Glutamatergic neuron (in vitro differentiated cells): Measurements from ENCODE around the gene ENO4. TPM values are rescaled to one million over a fixed set of nuclear protein-coding genes. Genes with fewer than 3 reads are reported as not detected.

Source experiments
- DNase-seq: peaks from one replicate; pipeline ENCODE4 v3.0.0; 2022
- H3K27ac Mint-ChIP-seq: one replicate; pipeline ENCODE4 v1.8.0; 2020; ENCODE audit warnings: mild to moderate bottlenecking, mixed read lengths, inconsistent platforms; ENCODE audit not compliant: unreplicated experiment
- H3K27me3 Mint-ChIP-seq: one replicate; pipeline ENCODE4 v1.8.0; 2020; ENCODE audit warnings: mild to moderate bottlenecking, moderate library complexity, mixed read lengths, inconsistent platforms; ENCODE audit not compliant: unreplicated experiment
- H3K36me3 Mint-ChIP-seq: one replicate; pipeline ENCODE4 v1.8.0; 2020; ENCODE audit warnings: mild to moderate bottlenecking, mixed read lengths, inconsistent platforms; ENCODE audit not compliant: unreplicated experiment
- H3K4me1 Mint-ChIP-seq: one replicate; pipeline ENCODE4 v1.8.0; 2020; ENCODE audit warnings: mild to moderate bottlenecking, low read depth, mixed read lengths, inconsistent platforms; ENCODE audit not compliant: unreplicated experiment
- H3K4me3 Mint-ChIP-seq: one replicate; pipeline ENCODE4 v1.8.0; 2020; ENCODE audit warnings: mild to moderate bottlenecking, mixed read lengths, inconsistent platforms; ENCODE audit not compliant: unreplicated experiment
- H3K9me3 Mint-ChIP-seq: one replicate; pipeline ENCODE4 v1.8.0; 2020; ENCODE audit warnings: mild to moderate bottlenecking, moderate library complexity, mixed read lengths, inconsistent platforms; ENCODE audit not compliant: unreplicated experiment
- total RNA-seq: library from RNA; stranded (reverse); fragmentation: NEBNext Ultra II Directional; extraction: Animal tissue kit (Norgen Biotek cat#: 25700); gene quantifications from one replicate; pipeline ENCODE4 v1.2.1, GENCODE V29; 2021; ENCODE audit not compliant: unreplicated experiment
- TF ChIP-seq, protein P1 (sequence below): fragments of 200-600 bp; sonication (generic); IDR thresholded peaks from one replicate; pipeline ENCODE4 v1.5.0; 2021; ENCODE audit not compliant: partially characterized antibody, unreplicated experiment

ENO4 gene
- total RNA-seq, 1 donor from 2014 or later: 1.3 TPM

DNA sequence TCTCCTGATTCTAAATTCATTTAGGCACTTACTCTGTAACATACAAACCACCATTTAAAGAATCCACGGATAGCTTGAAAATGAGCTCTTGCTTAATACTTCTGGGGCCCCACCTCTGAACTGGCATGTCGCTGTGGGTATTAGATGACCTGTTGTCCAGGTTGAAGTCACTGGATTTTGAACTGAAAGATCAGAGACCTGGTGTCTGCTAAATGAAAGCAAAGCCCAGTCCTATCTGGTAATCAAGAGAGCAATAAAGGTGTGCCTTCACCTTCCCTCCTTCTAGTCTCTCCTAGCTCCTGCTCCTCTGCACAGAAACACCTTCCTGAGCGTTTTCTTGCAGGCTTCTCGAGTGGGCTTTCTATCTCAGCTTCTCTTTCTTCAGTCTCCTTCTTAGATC, 4.4 kb downstream of the ENO4 start:
- Mint-ChIP-seq H3K4me1 (peaks cover under 1% of the 10 kb centered on the region), H3K27ac (no peak overlapping the region), H3K4me3 (no peak overlapping the region), H3K36me3 (peaks cover 5% of the 10 kb centered on the region), H3K9me3 (peaks cover 7% of the 10 kb centered on the region), H3K27me3 (peaks cover 1% of the 10 kb centered on the region)
- no peak for DNase-seq
- TF ChIP-seq, protein P1, sequence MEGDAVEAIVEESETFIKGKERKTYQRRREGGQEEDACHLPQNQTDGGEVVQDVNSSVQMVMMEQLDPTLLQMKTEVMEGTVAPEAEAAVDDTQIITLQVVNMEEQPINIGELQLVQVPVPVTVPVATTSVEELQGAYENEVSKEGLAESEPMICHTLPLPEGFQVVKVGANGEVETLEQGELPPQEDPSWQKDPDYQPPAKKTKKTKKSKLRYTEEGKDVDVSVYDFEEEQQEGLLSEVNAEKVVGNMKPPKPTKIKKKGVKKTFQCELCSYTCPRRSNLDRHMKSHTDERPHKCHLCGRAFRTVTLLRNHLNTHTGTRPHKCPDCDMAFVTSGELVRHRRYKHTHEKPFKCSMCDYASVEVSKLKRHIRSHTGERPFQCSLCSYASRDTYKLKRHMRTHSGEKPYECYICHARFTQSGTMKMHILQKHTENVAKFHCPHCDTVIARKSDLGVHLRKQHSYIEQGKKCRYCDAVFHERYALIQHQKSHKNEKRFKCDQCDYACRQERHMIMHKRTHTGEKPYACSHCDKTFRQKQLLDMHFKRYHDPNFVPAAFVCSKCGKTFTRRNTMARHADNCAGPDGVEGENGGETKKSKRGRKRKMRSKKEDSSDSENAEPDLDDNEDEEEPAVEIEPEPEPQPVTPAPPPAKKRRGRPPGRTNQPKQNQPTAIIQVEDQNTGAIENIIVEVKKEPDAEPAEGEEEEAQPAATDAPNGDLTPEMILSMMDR: no peak

DNA sequence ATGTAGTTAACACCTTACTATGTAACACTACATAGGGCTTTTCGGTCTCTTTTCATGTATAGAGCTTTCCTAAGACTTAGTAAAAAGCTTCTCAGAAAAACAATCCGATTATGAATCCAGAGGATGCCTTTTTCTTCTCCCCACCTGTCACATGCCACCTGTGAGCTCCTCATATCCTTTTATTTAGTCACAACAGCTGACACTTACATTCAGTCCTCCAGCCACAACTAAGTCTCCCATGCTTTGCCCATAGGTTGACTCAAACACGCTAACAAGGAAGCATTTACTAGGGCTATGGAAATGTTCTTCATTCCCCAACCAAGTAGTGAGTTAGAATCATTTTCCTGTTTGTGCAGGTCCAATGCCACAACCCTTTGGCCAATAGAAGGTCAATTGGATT, 7.9 kb downstream of the ENO4 start:
- Mint-ChIP-seq H3K36me3 (peaks cover 5% of the 10 kb centered on the region), H3K27ac (no peak overlapping the region), H3K4me3 (no peak overlapping the region), H3K9me3 (peaks cover 3% of the 10 kb centered on the region), H3K27me3 (no peaks in the 10 kb centered on the region), H3K4me1 (no peaks in the 10 kb centered on the region)
- TF ChIP-seq, protein P1: no peak
- no peak for DNase-seq

DNA sequence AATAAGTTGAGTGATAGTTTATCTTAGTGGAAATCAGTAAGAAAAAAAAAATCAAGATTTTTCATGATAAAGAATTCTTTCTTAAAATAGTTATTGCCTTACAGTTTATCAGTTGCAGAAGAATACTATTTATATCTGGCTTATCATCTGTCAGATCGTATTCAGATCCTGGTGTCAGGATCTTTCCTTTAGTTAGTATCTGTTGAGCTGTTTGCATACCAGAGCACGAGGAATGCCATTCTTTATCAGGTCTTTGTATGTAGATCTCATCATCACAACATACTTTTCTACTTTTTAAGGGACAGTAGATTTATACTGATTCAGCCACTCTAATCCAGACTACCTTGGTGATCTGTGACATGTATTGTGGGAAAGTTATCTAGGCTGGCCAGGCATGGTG, 12.5 kb downstream of the ENO4 start:
- Mint-ChIP-seq H3K27ac (no peak overlapping the region), H3K4me1 (peaks cover 1% of the 10 kb centered on the region), H3K4me3 (no peak overlapping the region), H3K9me3 (peaks cover 2% of the 10 kb centered on the region), H3K27me3 (peaks cover 1% of the 10 kb centered on the region), H3K36me3 (peaks cover 5% of the 10 kb centered on the region)
- TF ChIP-seq, protein P1: no peak
- DNase-seq: no peak

GRCh38 chr10:116864436-116864835, 15.1 kb downstream of the ENO4 start:
- no peaks in the 10 kb centered on the region for H3K36me3 Mint-ChIP-seq
- H3K27ac Mint-ChIP-seq: no peak overlapping the region
- no peak overlapping the region for H3K4me3 Mint-ChIP-seq
- H3K27me3 Mint-ChIP-seq: peaks cover 1% of the 10 kb centered on the region
- peaks cover 18% of the 10 kb centered on the region for H3K4me1 Mint-ChIP-seq
- H3K9me3 Mint-ChIP-seq: peaks cover 2% of the 10 kb centered on the region
- TF ChIP-seq, protein P1: no peak
- no peak for DNase-seq

GRCh38 chr10:116866066-116866465, 16.8 kb downstream of the ENO4 start:
- H3K36me3 Mint-ChIP-seq: no peaks in the 10 kb centered on the region
- H3K4me3 Mint-ChIP-seq: no peak overlapping the region
- H3K27ac Mint-ChIP-seq: no peak overlapping the region
- H3K27me3 Mint-ChIP-seq: peaks cover 1% of the 10 kb centered on the region
- DNase-seq: no peak
- H3K4me1 Mint-ChIP-seq: peaks cover 18% of the 10 kb centered on the region
- TF ChIP-seq, protein P1: no peak
- peaks cover 2% of the 10 kb centered on the region for H3K9me3 Mint-ChIP-seq
